Measurements from ENCODE around the gene VASP.

Gene VASP

GRCh38 chr19:45517641-45518468, 10.6 kb downstream of the VASP start:
- no peak for DNase-seq

DNA sequence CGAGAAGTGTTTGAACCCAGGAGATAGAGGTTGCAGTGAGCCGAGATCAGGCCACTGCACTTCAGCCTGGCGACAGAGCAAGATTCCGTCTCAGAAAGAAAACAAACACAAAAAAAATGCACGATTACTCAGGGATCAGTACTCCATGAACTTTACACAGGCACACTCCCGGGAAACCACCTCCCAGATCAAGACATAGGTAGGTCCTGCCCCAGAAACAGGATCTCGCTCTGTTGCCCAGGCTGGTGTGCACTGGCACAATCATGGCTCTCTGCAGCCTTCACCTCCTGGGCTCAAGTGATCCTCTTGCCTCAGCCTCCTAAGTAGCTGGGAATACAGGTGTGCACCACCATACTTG, 11.2 kb downstream of the VASP start:
- DNase-seq = no peak

DNA sequence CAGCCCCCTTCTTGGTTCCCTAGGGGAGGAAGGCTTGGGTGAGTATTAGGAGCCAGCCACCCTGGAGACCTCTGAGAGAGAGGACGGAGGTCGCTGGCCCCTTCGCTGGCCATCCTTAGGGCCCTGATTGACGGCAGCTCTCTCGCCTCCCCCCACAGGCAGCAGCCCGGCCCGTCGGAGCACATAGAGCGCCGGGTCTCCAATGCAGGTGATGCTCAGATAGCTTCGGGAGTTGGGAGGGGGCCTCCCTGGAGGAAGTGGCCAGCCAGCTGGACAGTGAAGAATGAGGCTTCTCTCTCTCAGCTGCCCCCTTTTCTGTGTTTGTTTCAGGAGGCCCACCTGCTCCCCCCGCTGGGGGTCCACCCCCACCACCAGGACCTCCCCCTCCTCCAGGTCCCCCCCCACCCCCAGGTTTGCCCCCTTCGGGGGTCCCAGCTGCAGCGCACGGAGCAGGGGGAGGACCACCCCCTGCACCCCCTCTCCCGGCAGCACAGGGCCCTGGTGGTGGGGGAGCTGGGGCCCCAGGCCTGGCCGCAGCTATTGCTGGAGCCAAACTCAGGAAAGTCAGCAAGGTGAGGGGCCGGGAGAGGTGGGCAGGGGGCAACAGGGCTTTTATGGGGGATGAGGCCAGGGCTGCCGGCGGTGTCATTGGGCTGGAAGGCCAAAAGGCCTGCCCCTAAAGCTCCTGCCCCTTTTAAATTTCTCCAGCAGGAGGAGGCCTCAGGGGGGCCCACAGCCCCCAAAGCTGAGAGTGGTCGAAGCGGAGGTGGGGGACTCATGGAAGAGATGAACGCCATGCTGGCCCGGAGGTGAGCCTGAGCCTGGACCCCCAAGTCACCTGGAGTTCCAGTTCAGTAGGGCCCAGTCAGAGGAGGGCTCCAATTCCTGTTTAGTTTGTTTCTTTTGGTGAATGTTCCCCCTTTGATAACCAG, 15.0 kb downstream of the VASP start:
- no peak for DNase-seq

DNA sequence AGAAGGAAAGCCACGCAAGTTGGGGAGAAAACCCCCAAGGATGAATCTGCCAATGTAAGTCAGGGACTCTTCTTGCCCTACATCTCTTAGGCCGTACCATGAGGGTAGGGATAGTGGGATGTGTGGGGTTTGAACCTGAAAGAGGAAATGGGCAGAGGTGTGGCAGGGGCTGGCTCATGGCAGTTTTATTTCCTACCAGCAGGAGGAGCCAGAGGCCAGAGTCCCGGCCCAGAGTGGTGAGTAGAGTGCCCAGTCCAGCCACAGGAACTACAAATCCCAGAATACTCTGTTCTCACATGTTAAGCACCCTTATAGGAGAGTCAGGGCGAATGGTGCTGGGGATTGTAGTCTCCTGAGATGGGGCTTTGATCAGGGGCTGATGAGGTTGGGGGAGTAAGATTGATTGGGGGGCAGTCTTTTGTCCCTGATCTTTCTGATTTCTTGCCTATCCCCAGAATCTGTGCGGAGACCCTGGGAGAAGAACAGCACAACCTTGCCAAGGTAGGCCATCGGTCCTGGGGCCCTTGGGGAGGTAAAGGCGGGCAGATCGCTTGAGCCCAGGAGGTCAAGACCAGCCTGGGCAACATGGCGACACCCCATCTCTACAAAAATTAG, 16.5 kb downstream of the VASP start:
- DNase-seq = peak; percentile 74 to 86

DNA sequence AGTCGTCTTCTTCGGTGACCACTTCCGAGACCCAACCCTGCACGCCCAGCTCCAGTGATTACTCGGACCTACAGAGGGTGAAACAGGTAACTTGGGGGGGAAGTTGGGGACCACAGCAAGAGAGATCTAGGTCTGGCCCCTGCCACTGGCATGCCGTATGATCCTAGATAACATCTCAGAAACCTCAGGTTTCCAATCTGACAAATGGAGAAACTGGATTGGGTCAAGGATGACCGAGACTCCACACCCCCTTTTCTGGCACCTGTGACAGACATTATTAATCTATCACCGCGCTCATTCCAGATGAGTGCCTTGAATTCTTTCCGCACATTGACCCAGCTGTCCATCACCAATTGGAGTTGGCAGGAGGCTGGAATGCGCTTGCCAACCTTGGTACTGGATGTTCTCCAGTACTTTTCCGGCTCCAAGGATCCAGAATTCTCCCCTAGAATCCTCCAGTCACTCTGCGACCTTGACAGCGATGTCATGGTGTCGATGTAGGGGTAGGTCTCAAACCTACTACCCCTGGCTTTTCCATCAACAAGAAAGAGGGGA, 17.4 kb downstream of the VASP start:
- no peak for DNase-seq

DNA sequence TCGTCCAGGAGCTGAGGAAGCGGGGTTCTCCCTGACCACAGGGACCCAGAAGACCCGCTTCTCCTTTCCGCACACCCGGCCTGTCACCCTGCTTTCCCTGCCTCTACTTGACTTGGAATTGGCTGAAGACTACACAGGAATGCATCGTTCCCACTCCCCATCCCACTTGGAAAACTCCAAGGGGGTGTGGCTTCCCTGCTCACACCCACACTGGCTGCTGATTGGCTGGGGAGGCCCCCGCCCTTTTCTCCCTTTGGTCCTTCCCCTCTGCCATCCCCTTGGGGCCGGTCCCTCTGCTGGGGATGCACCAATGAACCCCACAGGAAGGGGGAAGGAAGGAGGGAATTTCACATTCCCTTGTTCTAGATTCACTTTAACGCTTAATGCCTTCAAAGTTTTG, 18.9 kb downstream of the VASP start:
- DNase-seq = peak; percentile 45 to 70

DNA sequence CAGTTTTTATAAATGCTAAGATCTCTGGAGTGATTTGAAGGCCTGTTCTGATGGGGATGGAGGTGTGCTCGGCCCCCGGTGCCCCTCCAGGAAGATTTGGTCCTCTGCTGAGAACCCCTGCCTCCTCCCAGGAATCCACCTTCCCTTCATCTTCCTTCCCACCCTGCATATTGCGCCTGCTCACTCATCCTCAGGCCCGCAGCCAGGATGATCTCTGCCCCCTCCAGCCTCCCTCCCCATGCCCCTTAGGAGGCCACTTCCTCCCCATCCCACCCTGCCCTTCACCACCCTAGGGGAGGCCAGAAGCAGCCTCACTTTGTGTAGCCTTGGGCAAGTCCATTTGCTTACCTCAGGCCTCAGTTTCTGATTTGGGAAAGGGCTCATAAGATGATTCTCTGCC, 19.7 kb downstream of the VASP start:
- no peak for DNase-seq

DNA sequence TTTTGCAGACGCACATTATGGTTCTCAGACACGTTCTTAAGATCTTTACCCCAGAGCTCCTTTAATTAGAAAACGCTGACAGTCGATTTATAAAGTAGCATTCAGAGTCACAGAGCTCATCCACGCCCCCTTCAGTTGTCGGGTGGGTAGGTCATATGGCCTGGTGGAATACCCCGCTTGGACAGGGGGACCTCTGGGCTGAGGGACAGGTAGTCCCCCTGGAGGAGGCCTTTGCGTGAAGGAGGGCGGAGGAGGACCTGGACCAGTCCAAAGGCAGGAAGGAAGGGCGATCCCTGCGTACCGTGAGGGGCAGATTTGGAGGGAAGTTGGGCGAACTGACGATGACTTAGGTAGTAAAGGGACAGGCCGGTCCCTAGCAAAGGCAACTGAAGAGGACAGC, 20.5 kb downstream of the VASP start:
- DNase-seq = no peak

DNA sequence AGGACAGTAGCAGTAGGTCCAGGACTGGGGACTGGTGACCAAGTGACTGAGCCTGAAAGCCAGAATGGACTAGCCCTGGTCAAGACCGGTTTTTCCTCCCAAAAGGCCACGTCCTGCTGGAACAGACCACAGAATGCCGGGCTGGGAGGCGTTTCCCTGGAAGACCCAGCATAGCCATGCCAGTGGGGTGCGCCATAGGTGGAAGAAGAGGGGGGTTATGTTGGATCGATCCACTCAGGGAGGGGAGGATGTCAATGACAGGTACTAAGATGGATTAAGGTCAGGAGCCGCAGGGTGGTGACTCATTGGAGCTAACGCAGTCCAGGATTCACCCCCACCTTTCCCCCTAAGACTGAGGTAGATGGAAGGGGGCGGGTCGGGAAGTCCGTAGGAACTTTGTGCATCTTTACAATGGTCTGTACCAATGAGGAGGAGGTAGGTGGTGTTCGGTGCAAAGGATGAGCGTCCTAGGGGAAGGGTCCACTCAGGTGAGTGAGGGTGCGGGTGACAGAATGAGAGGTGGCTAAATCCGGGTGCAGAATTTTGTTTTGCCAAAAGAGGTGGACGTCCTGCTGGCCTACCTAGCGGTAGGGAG, 21.0 kb downstream of the VASP start:
- no peak for DNase-seq

GRCh38 chr19:45528744-45529419, 21.6 kb downstream of the VASP start:
- peak; percentile 41 to 60 for DNase-seq

DNA sequence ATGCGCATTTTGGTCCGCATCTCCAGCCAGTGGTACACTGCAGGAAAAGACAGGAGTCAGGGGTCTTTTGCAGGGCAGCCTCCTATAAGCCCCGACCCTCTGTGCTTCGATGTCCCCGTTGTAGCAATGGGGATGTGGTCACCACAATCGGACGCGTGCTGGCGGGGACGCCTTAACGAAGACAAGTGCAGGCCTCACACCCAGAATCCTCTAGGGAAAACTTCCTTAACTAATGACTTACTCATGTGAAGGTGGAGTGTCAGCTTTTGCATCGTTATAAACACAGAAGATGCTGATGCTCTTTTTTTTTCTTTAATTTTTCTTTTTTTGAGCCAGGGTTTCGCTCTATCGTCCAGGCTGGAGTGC, 22.1 kb downstream of the VASP start:
- no peak for DNase-seq

GRCh38 chr19:45531349-45531748, 24.1 kb downstream of the VASP start:
- no peak for DNase-seq

DNA sequence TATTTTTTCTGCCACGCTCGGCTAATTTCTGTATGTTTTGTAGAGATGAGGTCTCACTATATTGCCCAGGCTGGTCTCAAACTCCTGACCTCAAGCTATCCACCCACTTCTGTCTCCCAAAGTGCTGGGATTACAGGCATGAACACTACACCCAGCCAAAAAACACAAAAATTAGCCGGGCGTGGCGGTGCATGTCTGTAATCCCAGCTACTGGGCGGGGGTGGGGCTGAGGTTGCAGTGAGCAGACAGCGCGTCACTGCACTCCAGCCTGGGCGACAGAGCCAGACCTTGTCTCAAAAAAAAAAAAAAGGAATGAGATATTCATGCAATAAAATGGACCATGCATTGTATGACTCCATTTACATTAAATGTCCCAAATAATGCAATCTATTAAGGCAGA, 32.2 kb downstream of the VASP start:
- DNase-seq = no peak

- no peak for DNase-seq
Measured at GRCh38 chr19:45542234-45542668, 35.0 kb downstream of the VASP start.

DNA sequence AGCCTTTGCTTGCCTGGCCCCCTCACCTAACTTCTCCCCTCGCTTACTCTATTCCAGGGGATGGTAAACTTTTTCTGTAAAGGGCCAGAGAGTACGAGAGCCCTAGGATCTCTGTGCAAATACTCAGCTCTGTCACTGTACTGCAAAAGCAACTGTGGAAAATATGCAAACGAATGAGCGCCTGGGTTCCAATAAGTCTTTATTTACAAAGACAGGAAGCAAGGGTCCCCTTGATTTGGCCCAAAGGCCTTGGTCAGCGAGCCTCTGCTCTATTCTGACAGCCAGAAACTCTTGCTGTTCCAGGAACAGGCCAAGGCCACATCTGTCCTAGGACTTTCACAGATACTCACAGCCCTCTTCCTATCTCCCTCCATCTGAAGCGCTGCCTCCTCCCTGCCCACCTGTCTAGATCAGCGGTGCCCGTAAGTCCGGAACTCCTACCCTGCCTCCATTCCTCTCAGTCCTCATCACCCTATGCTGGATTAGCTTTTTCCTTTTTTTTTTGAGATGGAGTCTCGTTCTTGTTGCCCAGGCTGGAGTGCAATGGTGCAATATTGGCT, 40.0 kb downstream of the VASP start:
- DNase-seq = no peak

- DNase-seq = no peak
Measured at GRCh38 chr19:45547965-45548609, 40.8 kb downstream of the VASP start.

DNA sequence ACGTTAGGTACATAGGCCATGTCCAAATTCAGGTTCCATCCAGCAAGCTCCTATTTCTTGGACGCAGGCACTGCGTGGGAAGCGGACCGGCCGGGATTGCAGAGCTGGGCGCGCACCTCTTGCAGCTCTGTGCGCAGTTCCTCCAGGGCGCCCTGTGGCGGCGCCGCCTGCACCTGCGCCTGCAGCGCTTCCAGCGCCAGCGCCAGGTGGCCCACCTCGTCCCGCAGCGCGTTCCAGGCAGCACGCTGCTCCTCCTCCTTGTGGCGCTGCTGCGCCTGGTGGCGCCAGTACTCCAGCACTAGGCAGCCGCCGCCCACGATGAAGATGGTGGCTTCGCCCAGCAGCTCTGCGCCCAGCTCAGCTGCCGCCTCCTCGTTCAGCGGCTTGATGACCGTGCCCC, 46.2 kb downstream of the VASP start:
- no peak for DNase-seq

DNA sequence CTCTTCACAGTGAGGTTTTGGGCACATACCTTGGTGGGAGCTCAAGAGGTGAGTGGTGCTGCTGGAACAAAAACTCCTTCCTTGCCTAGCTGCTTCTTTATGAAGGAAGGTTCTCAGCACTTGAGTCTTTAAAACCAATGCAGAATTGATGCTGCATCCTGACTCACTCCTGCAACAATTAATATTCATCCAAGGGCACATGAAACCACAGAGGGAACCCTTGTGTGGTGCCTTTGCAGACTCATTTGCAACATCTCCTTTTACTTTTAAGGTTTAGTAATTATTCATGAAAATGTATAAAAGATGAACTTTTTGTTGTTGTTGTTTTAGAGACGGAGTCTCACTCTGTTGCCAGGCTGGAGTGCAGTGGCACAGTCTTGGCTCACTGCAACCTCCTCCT, 47.2 kb downstream of the VASP start:
- no peak for DNase-seq

- DNase-seq = no peak
Measured at GRCh38 chr19:45556835-45557234, 49.6 kb downstream of the VASP start.

GRCh38 chr19:45558399-45558878, 51.2 kb downstream of the VASP start:
- peak; percentile 35 to 70 for DNase-seq

DNA sequence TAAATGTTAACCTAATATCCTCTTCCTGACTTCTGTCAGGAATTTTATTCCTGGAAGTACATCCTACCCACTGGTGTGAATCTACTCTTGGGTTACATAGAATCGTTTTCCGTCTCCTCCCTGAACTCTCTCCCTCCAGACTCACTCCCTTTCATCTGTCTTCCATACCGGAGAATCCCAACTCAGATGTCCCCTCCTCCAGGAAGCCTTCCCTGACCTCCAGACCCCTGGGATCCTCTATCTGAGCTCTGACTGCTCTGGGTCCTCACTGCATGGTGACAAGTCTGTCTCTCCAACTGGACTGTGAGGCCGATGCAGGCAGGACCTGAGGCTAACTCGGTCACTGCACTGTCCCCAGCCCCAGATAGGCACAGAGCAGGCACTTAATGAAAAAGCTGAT, 52.8 kb downstream of the VASP start:
- no peak for DNase-seq

All from NCI-H524 (cell line).